CD4-positive, CD25-positive, alpha-beta regulatory T cell (primary cell): ENCODE results near the gene HOXD1. TPM values are rescaled to one million over a fixed set of nuclear protein-coding genes. Genes with fewer than 3 reads are reported as not detected.

ENCODE experiments used
- ATAC-seq, 2 donors: fragments of 150-1000 bp; cut with Tn5 transposase; one replicate each; pipeline ENCODE4 v1.10.0; 2021; ENCODE audit warnings: low read depth in 2 of 2, moderate number of reproducible peaks in 2 of 2, moderate library complexity in 1 of 2
- DNase-seq, 3 donors: peaks; one replicate each; pipeline versions ENCODE4 v3.0.0 to v3.0.0-alpha.2; 2012 to 2022; ENCODE audit warnings: mixed read lengths in 1 of 3
- H3K27ac ChIP-seq: one replicate; pipeline ENCODE4 v1.7.0; 2013; ENCODE audit warnings: mild to moderate bottlenecking, low read length; ENCODE audit not compliant: insufficient read depth, poor library complexity, severe bottlenecking
- H3K27me3 ChIP-seq: one replicate; pipeline ENCODE4 v1.7.0; 2013; ENCODE audit warnings: low read length; ENCODE audit not compliant: control insufficient read depth, insufficient read depth
- H3K36me3 ChIP-seq: one replicate; pipeline ENCODE4 v1.7.0; 2013; ENCODE audit warnings: mild to moderate bottlenecking, low read length, moderate library complexity; ENCODE audit not compliant: control insufficient read depth, insufficient read depth
- H3K4me1 ChIP-seq: 2 replicates; pipeline ENCODE4 v1.7.0; 2013; ENCODE audit warnings: mild to moderate bottlenecking, low read length; ENCODE audit not compliant: insufficient read depth, control insufficient read depth, poor library complexity, severe bottlenecking
- H3K4me3 ChIP-seq: one replicate; pipeline ENCODE4 v1.7.0; 2013; ENCODE audit warnings: low read depth, mild to moderate bottlenecking, low read length, moderate library complexity
- H3K9me3 ChIP-seq, 2 experiments: 1 replicate in 1 of 2; 2 replicates in 1 of 2; pipeline ENCODE4 v1.7.0; 2013; ENCODE audit warnings: low read length in 2 of 2, mild to moderate bottlenecking in 1 of 2, moderate library complexity in 1 of 2; ENCODE audit not compliant: control insufficient read depth in 2 of 2
- H3K27ac Mint-ChIP-seq, 3 donors: one replicate each; pipeline ENCODE4 v1.8.0; 2020 to 2022; ENCODE audit warnings: mild to moderate bottlenecking in 3 of 3, mixed read lengths in 3 of 3, moderate library complexity in 2 of 3
- H3K27me3 Mint-ChIP-seq: one replicate; pipeline ENCODE4 v1.8.0; 2022; ENCODE audit warnings: mild to moderate bottlenecking, mixed read lengths
- H3K36me3 Mint-ChIP-seq: one replicate; pipeline ENCODE4 v1.8.0; 2020; ENCODE audit warnings: mixed read lengths
- H3K4me1 Mint-ChIP-seq, 4 donors: one replicate each; pipeline ENCODE4 v1.8.0; 2020 to 2022; ENCODE audit warnings: mixed read lengths in 4 of 4, mild to moderate bottlenecking in 1 of 4
- H3K4me3 Mint-ChIP-seq, 4 donors: one replicate each; pipeline ENCODE4 v1.8.0; 2020 to 2022; ENCODE audit warnings: mild to moderate bottlenecking in 4 of 4, mixed read lengths in 4 of 4, moderate library complexity in 3 of 4
- H3K9me3 Mint-ChIP-seq, 7 donors: one replicate each; pipeline ENCODE4 v1.8.0; 2020 to 2022; ENCODE audit warnings: mixed read lengths in 7 of 7, mild to moderate bottlenecking in 3 of 7, moderate library complexity in 2 of 7
- polyA plus RNA-seq, 4 donors: library from polyadenylated mRNA; unstranded; fragments of 300-500 nt; fragmentation: Illumina TruSeq; gene quantifications; one replicate each; pipeline ENCODE4 v1.2.3, GENCODE V29; 2021
- total RNA-seq: library from RNA; stranded (reverse); gene quantifications from one replicate; pipeline ENCODE4 v1.2.3, GENCODE V29; 2022

HOXD1 gene
- total and polyA plus RNA-seq, 5 donors from 2014 or later = not detected

GRCh38 chr2:176150584-176151441 lies 37.7 kb upstream of the HOXD1 start:
- H3K4me3 ChIP-seq = no peak overlapping the region
- ATAC-seq (no peak), DNase-seq (no peak)
- H3K9me3 Mint-ChIP-seq = peaks cover 0 to 6% (median 0%) of the 10 kb centered on the region in 7 donors
- H3K27me3 ChIP-seq = peaks cover 48% of the 10 kb centered on the region
- H3K27ac Mint-ChIP-seq = peak overlapping the region in 1 of 3 donors; percentile 64
- H3K4me1 Mint-ChIP-seq = peaks cover 0 to 14% (median 0%) of the 10 kb centered on the region in 4 donors
- peaks cover 0 to 7% of the 10 kb centered on the region in 2 experiments for H3K9me3 ChIP-seq
- H3K36me3 ChIP-seq = no peaks in the 10 kb centered on the region
- H3K27ac ChIP-seq = no peak overlapping the region
- no peaks in the 10 kb centered on the region for H3K36me3 Mint-ChIP-seq
- no peaks in the 10 kb centered on the region for H3K4me1 ChIP-seq
- H3K4me3 Mint-ChIP-seq = peak overlapping the region in 1 of 4 donors; percentile 0
- peaks cover 88% of the 10 kb centered on the region for H3K27me3 Mint-ChIP-seq

- H3K27ac Mint-ChIP-seq = peak within 1 kb of the TSS in 1 of 3 donors; percentile 64
- peaks cover 0 to 14% (median 0%) of the 10 kb centered on the region in 4 donors for H3K4me1 Mint-ChIP-seq
- Histone ChIP-seq H3K36me3 (no peaks in the 10 kb centered on the region), H3K4me3 (no peak within 1 kb of the TSS), H3K9me3 (peaks cover 0 to 7% of the 10 kb centered on the region in 2 experiments), H3K27me3 (peaks cover 45% of the 10 kb centered on the region), H3K27ac (no peak within 1 kb of the TSS), H3K4me1 (no peaks in the 10 kb centered on the region)
- DNase-seq = no peak
- H3K36me3 Mint-ChIP-seq = no peaks in the 10 kb centered on the region
- H3K27me3 Mint-ChIP-seq = peaks cover 87% of the 10 kb centered on the region
- ATAC-seq = no peak
- H3K9me3 Mint-ChIP-seq = peaks cover 0 to 6% (median 0%) of the 10 kb centered on the region in 7 donors
- H3K4me3 Mint-ChIP-seq = peak within 1 kb of the TSS in 1 of 4 donors; percentile 0
Observed at GRCh38 chr2:176151442-176152287, 36.8 kb upstream of the HOXD1 start, which contains the start of gene HOXD4. TSS of gene HOXD4 (plus strand) at chr2:176151550. CDS start at chr2:176151634, 84 bp downstream.

- DNase-seq (no peak), ATAC-seq (no peak)
- Mint-ChIP-seq H3K36me3 (no peaks in the 10 kb centered on the region), H3K27me3 (peaks cover 85% of the 10 kb centered on the region), H3K9me3 (peaks cover 0 to 7% (median 0%) of the 10 kb centered on the region in 7 donors), H3K27ac (no peak overlapping the region), H3K4me1 (peaks cover 0 to 13% (median 2%) of the 10 kb centered on the region in 4 donors), H3K4me3 (peak overlapping the region in 1 of 4 donors; percentile 24)
- Histone ChIP-seq H3K9me3 (peaks cover 0 to 7% of the 10 kb centered on the region in 2 experiments), H3K27me3 (peaks cover 40% of the 10 kb centered on the region), H3K36me3 (no peaks in the 10 kb centered on the region), H3K27ac (no peak overlapping the region), H3K4me1 (peaks cover 6% of the 10 kb centered on the region), H3K4me3 (no peak overlapping the region)
Observed at GRCh38 chr2:176152350-176153181, 35.9 kb upstream of the HOXD1 start.

GRCh38 chr2:176154576-176155252 lies 33.8 kb upstream of the HOXD1 start:
- Mint-ChIP-seq H3K4me1 (peaks cover 0 to 15% (median 3%) of the 10 kb centered on the region in 4 donors), H3K27ac (no peak overlapping the region), H3K9me3 (peaks cover 0 to 5% (median 0%) of the 10 kb centered on the region in 7 donors), H3K27me3 (peaks cover 88% of the 10 kb centered on the region), H3K4me3 (no peak overlapping the region), H3K36me3 (no peaks in the 10 kb centered on the region)
- H3K4me1 ChIP-seq = peaks cover 6% of the 10 kb centered on the region
- H3K36me3 ChIP-seq = no peaks in the 10 kb centered on the region
- H3K27ac ChIP-seq = no peak overlapping the region
- ATAC-seq (no peak), DNase-seq (no peak)
- H3K27me3 ChIP-seq = peaks cover 38% of the 10 kb centered on the region
- no peak overlapping the region for H3K4me3 ChIP-seq
- peaks cover 0 to 7% of the 10 kb centered on the region in 2 experiments for H3K9me3 ChIP-seq

- DNase-seq (no peak), ATAC-seq (no peak)
- Mint-ChIP-seq H3K4me1 (peaks cover 0 to 17% (median 3%) of the 10 kb centered on the region in 4 donors), H3K27ac (no peak overlapping the region), H3K36me3 (no peaks in the 10 kb centered on the region), H3K9me3 (peaks cover 0 to 5% (median 0%) of the 10 kb centered on the region in 7 donors), H3K27me3 (peaks cover 87% of the 10 kb centered on the region), H3K4me3 (no peak overlapping the region)
- Histone ChIP-seq H3K4me1 (peaks cover 6% of the 10 kb centered on the region), H3K4me3 (no peak overlapping the region), H3K27me3 (peaks cover 36% of the 10 kb centered on the region), H3K36me3 (no peaks in the 10 kb centered on the region), H3K27ac (no peak overlapping the region), H3K9me3 (peaks cover 0 to 5% of the 10 kb centered on the region in 2 experiments)
Observed at GRCh38 chr2:176155356-176156044, 33.0 kb upstream of the HOXD1 start.

- Mint-ChIP-seq H3K36me3 (no peaks in the 10 kb centered on the region), H3K9me3 (peaks cover 0 to 5% (median 0%) of the 10 kb centered on the region in 7 donors), H3K4me3 (peak overlapping the region in 2 of 4 donors; percentile 54 to 57), H3K27ac (no peak overlapping the region), H3K4me1 (peaks cover 0 to 12% (median 3%) of the 10 kb centered on the region in 4 donors), H3K27me3 (peaks cover 87% of the 10 kb centered on the region)
- no peak overlapping the region for H3K4me3 ChIP-seq
- no peak for ATAC-seq
- H3K27ac ChIP-seq = no peak overlapping the region
- H3K4me1 ChIP-seq = peaks cover 6% of the 10 kb centered on the region
- peaks cover 34% of the 10 kb centered on the region for H3K27me3 ChIP-seq
- peaks cover 0 to 3% of the 10 kb centered on the region in 2 experiments for H3K9me3 ChIP-seq
- no peaks in the 10 kb centered on the region for H3K36me3 ChIP-seq
- no peak for DNase-seq
Observed at GRCh38 chr2:176156301-176156806, 32.1 kb upstream of the HOXD1 start.
